A549 (cell line): ENCODE results near the gene AFAP1. TPM values are rescaled to one million over a fixed set of nuclear protein-coding genes. Genes with fewer than 3 reads are reported as not detected.

Source experiments
- ATAC-seq, 2 experiments: fragments of 200-7000 bp in 1 of 2; fragments of >200 bp in 1 of 2; cut with Nextera tagmentation in 1 of 2; cut with Tn5 transposase in 1 of 2; 3 replicates each; pipeline versions ENCODE4 v1.8.0 to v1.9.1; 2018 to 2020; ENCODE audit warnings: mild to moderate bottlenecking in 1 of 2, moderate library complexity in 1 of 2
- CTCF ChIA-PET: fragments of 300-600 bp; sonication (Branson Sonifier 250); formaldehyde crosslinking; extraction: SDS; loops from one replicate; lab custom pipeline; 2021; ENCODE audit warnings: antibody characterized with exemption, inconsistent platforms; lab: Yijun Ruan, JAX
- POLR2A ChIA-PET: fragments of 350-600 bp; formaldehyde crosslinking; extraction: SDS; loops from one replicate; lab custom pipeline; 2021; ENCODE audit warnings: antibody characterized with exemption, inconsistent platforms; lab: Yijun Ruan, JAX
- DNase-seq, 2 experiments: peaks; one replicate each; pipeline versions ENCODE4 v3.0.0 to v3.0.0-alpha.2; 2011 to 2016; ENCODE audit warnings: low read depth in 1 of 2, low spot score in 1 of 2
- FAIRE-seq: peaks from 2 replicates; lab custom pipeline; 2011; peaks lifted over from hg19 to GRCh38; lab: Jason Lieb, UNC
- H3K27ac ChIP-seq, 2 experiments: fragments of >200 bp; sonication (Bioruptor Twin); formaldehyde crosslinking; 3 replicates each; pipeline ENCODE4 v1.5.1; 2016 to 2017
- H3K4me1 ChIP-seq: fragments of >200 bp; sonication (Bioruptor Twin); formaldehyde crosslinking; 3 replicates; pipeline ENCODE4 v1.6.1; 2016
- H3K4me2 ChIP-seq: fragments of >200 bp; sonication (Bioruptor Twin); formaldehyde crosslinking; 3 replicates; pipeline ENCODE4 v1.6.1; 2016
- H3K4me3 ChIP-seq: fragments of >200 bp; sonication (Bioruptor Twin); formaldehyde crosslinking; 3 replicates; pipeline ENCODE4 v1.5.1; 2016
- H3K9me3 ChIP-seq: fragments of >200 bp; sonication (Bioruptor Twin); formaldehyde crosslinking; 3 replicates; pipeline ENCODE4 v1.6.1; 2016
- ATOH8 ChIP-seq: fragments of 250-450 bp; sonication (Bioruptor Pico); IDR thresholded peaks from 2 replicates; pipeline ENCODE4 v1.5.0; 2020; ENCODE audit warnings: low read depth, mild to moderate bottlenecking, moderate library complexity
- BCL3 ChIP-seq: fragments of >200 bp; sonication (Bioruptor Twin); formaldehyde crosslinking; IDR thresholded peaks from 3 replicates; pipeline ENCODE4 v1.6.1; 2016
- CBX8 ChIP-seq: fragments of 200-600 bp; sonication (generic); IDR thresholded peaks from 2 replicates; pipeline ENCODE4 v1.6.1; 2016
- CTCF ChIP-seq: fragments of >200 bp; sonication (Bioruptor Twin); formaldehyde crosslinking; IDR thresholded peaks from 3 replicates; pipeline ENCODE4 v1.5.1; 2016
- E2F6 ChIP-seq: IDR thresholded peaks from 2 replicates; pipeline ENCODE4 v1.6.1; 2012; ENCODE audit warnings: low read depth, borderline replicate concordance
- EHMT2 ChIP-seq: fragments of 200-600 bp; sonication (generic); IDR thresholded peaks from 2 replicates; pipeline ENCODE4 v1.6.1; 2016; ENCODE audit warnings: antibody characterized with exemption, low read depth, mild to moderate bottlenecking, moderate library complexity
- EP300 ChIP-seq, 2 experiments: fragments of >200 bp; sonication (Bioruptor Twin); formaldehyde crosslinking; IDR thresholded peaks; 2 replicates in 1 of 2; 3 replicates in 1 of 2; pipeline ENCODE4 v1.6.1; 2016 to 2017
- FOXS1 ChIP-seq: fragments of 250-450 bp; sonication (Bioruptor Pico); IDR thresholded peaks from 2 replicates; pipeline ENCODE4 v1.5.0; 2020; ENCODE audit warnings: mild to moderate bottlenecking, moderate library complexity
- HES2 ChIP-seq: fragments of >200 bp; sonication (Bioruptor Twin); formaldehyde crosslinking; IDR thresholded peaks from 2 replicates; pipeline ENCODE4 v1.6.1; 2016
- HOXB13 ChIP-seq: fragments of 250-450 bp; sonication (Bioruptor Pico); IDR thresholded peaks from 2 replicates; pipeline ENCODE4 v1.5.0; 2020; ENCODE audit warnings: low read depth, mild to moderate bottlenecking, moderate library complexity
- JUN ChIP-seq, 2 experiments: fragments of >200 bp; sonication (Bioruptor Twin); formaldehyde crosslinking; IDR thresholded peaks; 2 replicates in 1 of 2; 3 replicates in 1 of 2; pipeline ENCODE4 v1.6.1; 2016 to 2017
- MAX ChIP-seq: IDR thresholded peaks from 2 replicates; pipeline ENCODE4 v1.6.1; 2012
- NFE2L2 ChIP-seq: fragments of 150-350 bp; conservative IDR thresholded peaks from 2 replicates; pipeline ENCODE4 v1.6.1; 2014; ENCODE audit warnings: low read length
- PBX3 ChIP-seq: IDR thresholded peaks from 2 replicates; pipeline ENCODE4 v1.6.1; 2012
- PHF8 ChIP-seq: fragments of 200-600 bp; sonication (generic); IDR thresholded peaks from 2 replicates; pipeline ENCODE4 v1.6.1; 2016; ENCODE audit warnings: low read depth, mild to moderate bottlenecking, antibody characterized with exemption, moderate library complexity, borderline replicate concordance
- POLR2A ChIP-seq: IDR thresholded peaks from 2 replicates; pipeline ENCODE4 v1.6.1; 2012; ENCODE audit warnings: mild to moderate bottlenecking, low read length
- RAD21 ChIP-seq, 2 experiments: fragments of >200 bp in 1 of 2; sonication (Bioruptor Twin) in 1 of 2; formaldehyde crosslinking in 1 of 2; IDR thresholded peaks in 1 of 2; conservative IDR thresholded peaks in 1 of 2; 2 replicates in 1 of 2; 3 replicates in 1 of 2; pipeline ENCODE4 v1.6.1; 2012 to 2018; ENCODE audit warnings: inconsistent platforms in 1 of 2
- SREBF2 ChIP-seq: fragments of 450-650 bp; IDR thresholded peaks from 2 replicates; pipeline ENCODE4 v1.6.1; 2014; ENCODE audit warnings: mild to moderate bottlenecking, moderate library complexity
- TP53 ChIP-seq: fragments of 250-450 bp; sonication (Bioruptor Pico); IDR thresholded peaks from 2 replicates; pipeline ENCODE4 v1.5.0; 2021; ENCODE audit warnings: mild to moderate bottlenecking, moderate library complexity
- ZC3H11A ChIP-seq: fragments of 450-650 bp; IDR thresholded peaks from 2 replicates; pipeline ENCODE4 v1.6.1; 2014; ENCODE audit warnings: antibody characterized with exemption, mild to moderate bottlenecking
- ZSCAN20 ChIP-seq: fragments of 250-450 bp; sonication (Bioruptor Pico); IDR thresholded peaks from 2 replicates; pipeline ENCODE4 v1.8.0; 2022; ENCODE audit warnings: mild to moderate bottlenecking, moderate library complexity
- WGBS: methylation state at CpG from one replicate; pipeline ENCODE4 v1.1.6; 2017; ENCODE audit errors: missing lambda C conversion rate; 5-methylcytosine and 5-hydroxymethylcytosine counted together
- polyA plus RNA-seq, 4 experiments: library from polyadenylated mRNA; depleted of rRNA in 3 of 4; stranded (reverse); fragments of >200 nt; fragmentation: RNase III in 1 of 4; extraction: RNeasy Plus Mini Kit Qiagen cat#74134 plus additional on column Dnase treatment in 1 of 4; gene quantifications; 2 replicates in 3 of 4; 3 replicates in 1 of 4; pipeline ENCODE4 v1.2.3, GENCODE V29; 2011 to 2017

The AFAP1 gene
- polyA plus RNA-seq, 2 of the 4 experiments (the other 2 are of a cell fraction) = 25.4 to 29.6 TPM

GRCh38 chr4:7819446-7819845 is 120.2 kb downstream of the AFAP1 start:
- peak overlapping the region in 1 of 2 experiments; percentile 74; a peak in 3 of 6 replicates for H3K27ac ChIP-seq
- no peak for ATAC-seq
- 92% methylated on average over 9 of the region's 9 CpGs for WGBS
- no peak for FAIRE-seq
- ChIA-PET POLR2A (no interaction called here), CTCF (interaction anchor here (1.1 to 1.3 kb wide), 2 partner anchors 20 to 25 kb away, joined by 3 read pairs; no protein-coding TSS in a partner anchor)
- peaks cover 87% of the 10 kb centered on the region for H3K4me1 ChIP-seq
- no peak overlapping the region for H3K4me3 ChIP-seq
- TF ChIP-seq TP53 (CRISPR knock-in tag) (no peak), FOXS1 (CRISPR knock-in tag) (no peak), PHF8 (no peak), NFE2L2 (no peak), HOXB13 (no peak), JUN (IDR thresholded peaks at IDR 0.05) (no peak), RAD21 (conservative IDR thresholded peaks at IDR 0.05 in 1 of 2, IDR thresholded peaks at IDR 0.05 in 1 of 2) (no peak), POLR2A (no peak), PBX3 (no peak)
- no peaks in the 10 kb centered on the region for H3K9me3 ChIP-seq
- H3K4me2 ChIP-seq = no peak overlapping the region
- DNase-seq = no peak

GRCh38 chr4:7818399-7818911 is 121.2 kb downstream of the AFAP1 start:
- CTCF ChIA-PET = interaction anchor here (1.1 to 7.6 kb wide), 3 partner anchors 15 to 26 kb away, joined by 3 to 43 read pairs (median 3); no protein-coding TSS in a partner anchor
- no peak for DNase-seq
- no peak for ATAC-seq
- Histone ChIP-seq H3K27ac (peak overlapping the region; percentile 8 to 74; a peak in 4 of 6 replicates), H3K4me1 (peaks cover 87% of the 10 kb centered on the region), H3K9me3 (no peaks in the 10 kb centered on the region), H3K4me2 (no peak overlapping the region), H3K4me3 (no peak overlapping the region)
- no peak for FAIRE-seq
- POLR2A ChIA-PET = no interaction called here
- TF ChIP-seq HES2 = no peak
- TF ChIP-seq ZC3H11A = no peak
- no peak for TF ChIP-seq ATOH8
- no peak for TF ChIP-seq ZSCAN20 (CRISPR knock-in tag)
- no peak for TF ChIP-seq E2F6
- TF ChIP-seq MAX = no peak
- no peak for TF ChIP-seq POLR2A
- TF ChIP-seq CBX8 = no peak
- no peak for TF ChIP-seq BCL3
- TF ChIP-seq EP300 (IDR thresholded peaks at IDR 0.05) = no peak
- TF ChIP-seq SREBF2 = no peak
- no peak for TF ChIP-seq EHMT2
- TF ChIP-seq CTCF = no peak
- 87% methylated on average over 5 of the region's 5 CpGs for WGBS
